ENCODE results near the gene OR2AP1.
"Not testable (repeated sequence)": the region's sequence is repeated elsewhere in the genome, so short reads cannot be mapped to it uniquely, and the experiment has no call there.

Gene OR2AP1

DNA sequence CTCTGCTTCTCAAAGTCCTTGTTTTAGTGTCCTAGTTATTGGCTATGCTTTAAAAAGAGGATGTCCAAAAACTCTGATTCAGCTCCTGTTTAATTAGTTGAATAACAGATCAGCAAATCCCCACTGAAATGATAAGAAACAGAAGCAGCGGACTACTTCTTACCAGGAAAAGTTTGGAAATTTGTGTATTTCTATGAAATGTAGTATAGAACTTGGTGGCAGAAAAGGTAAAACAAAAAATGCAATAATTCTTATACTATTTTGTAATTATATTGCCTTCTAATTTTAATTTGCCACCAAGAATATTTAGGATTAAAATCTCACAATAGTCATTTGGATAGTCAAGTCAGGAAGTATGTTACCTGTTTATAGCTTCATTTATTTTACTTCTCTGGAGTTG, at the start of gene OR2AP1:
OR2AP1 (plus strand) TSS at position 301 of the 400 bp plus-strand sequence. CDS start 1,947 bp downstream, outside the sequence.
- DNase-seq (ENCODE audit: low read depth) = no peak

DNA sequence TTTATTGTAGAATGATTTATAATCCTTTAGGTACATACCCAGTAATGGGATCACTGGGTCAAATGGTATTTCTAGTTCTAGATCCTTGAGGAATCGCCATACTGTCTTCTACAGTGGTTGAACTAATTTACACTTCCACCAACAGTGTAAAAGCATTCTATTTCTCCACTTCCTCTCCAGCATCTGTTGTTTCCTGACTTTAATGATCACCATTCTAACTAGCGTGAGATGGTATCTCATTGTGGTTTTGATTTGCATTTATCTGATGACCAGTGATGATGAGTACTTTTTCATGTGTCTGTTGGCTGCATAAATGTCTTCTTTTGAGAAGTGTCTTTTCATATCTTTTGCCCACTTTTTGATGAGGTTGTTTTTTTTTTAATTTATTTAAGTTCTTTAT, 24.0 kb upstream of the OR2AP1 start:
- not testable (repeated sequence) for DNase-seq (ENCODE audit: low read depth)

DNA sequence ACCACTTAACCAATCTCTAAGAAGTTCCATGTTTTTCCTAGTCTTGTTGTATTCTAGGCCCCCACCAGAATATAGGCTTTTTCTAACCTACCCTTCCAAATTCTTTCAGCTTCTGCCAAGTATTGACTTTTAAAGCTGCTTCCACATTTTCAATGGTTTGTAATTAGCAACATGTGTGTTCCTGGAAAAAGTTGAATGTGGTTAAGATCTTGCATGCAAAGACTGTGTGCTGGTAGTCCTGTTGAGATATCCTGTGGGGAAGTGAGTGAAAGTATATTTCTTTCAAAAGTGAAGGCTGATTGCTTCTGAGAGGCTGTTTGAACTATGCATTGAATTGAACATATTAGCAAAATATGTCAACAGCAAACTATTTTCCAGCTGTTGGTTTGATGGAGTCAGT, 23.5 kb upstream of the OR2AP1 start:
- DNase-seq (ENCODE audit: low read depth) = no peak

DNA sequence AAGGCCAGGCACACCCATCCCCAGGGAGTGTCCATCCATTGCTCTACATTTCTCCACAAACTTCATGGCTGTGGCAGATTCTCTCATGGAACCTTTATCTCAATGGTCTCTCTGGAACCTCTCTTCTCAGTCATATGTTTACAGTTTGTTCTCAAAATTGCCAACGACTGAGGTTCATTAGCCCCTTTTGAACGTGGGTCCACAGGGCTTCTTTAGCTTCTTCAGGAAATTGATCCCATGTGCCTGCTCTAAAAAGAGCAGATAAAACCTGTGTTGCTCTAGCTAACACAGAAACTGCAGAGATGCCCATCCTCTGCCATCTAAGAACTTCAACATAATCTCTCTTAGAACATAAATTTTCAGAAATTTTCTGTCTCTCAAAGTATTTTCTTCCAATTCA, 23.0 kb upstream of the OR2AP1 start, which contains the start of gene OR6C4:
OR6C4 (plus strand) TSS at position 301 of the 400 bp plus-strand sequence. CDS start 1,625 bp downstream, outside the sequence.
- no peak for DNase-seq (ENCODE audit: low read depth)

DNA sequence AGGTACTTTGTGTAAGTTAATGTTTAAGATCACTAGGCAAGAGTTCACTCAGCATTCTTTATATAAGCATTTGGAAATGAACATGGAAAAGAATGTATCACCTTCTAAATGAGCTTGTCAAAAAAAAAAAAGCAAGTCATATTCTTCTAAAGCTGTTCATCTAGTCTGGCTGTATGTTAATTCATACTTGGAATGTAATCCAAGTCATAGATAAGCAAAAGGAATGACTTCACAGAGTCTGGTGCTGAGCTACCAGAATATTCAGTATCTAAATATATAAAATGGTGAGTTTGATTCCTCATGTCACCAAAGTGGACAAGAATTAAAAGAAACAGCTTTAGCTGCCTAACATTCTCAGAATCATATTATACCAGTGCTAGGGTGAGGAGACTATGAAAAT, 18.0 kb upstream of the OR2AP1 start:
- no peak for DNase-seq (ENCODE audit: low read depth)

DNA sequence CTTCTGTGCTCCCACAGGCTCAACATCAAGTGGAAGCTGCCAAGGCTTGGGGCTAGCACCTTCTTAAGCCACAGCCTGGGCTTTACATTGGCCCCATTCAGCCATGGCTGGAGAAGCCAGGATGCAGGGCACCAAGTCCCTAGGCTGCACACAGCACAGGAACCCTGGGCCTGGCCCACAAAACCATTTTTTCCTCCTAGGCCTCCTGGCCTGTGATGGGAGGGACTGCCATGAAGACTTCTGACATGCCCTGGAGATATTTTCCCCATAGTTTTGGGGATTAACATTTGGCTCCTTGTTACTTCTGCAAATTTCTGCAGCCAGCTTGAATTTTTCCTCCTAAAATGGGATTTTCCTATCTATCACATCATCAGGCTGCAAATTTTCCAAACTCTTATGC, 2.2 kb upstream of the OR2AP1 start:
- DNase-seq (ENCODE audit: low read depth) = not testable (repeated sequence)

DNA sequence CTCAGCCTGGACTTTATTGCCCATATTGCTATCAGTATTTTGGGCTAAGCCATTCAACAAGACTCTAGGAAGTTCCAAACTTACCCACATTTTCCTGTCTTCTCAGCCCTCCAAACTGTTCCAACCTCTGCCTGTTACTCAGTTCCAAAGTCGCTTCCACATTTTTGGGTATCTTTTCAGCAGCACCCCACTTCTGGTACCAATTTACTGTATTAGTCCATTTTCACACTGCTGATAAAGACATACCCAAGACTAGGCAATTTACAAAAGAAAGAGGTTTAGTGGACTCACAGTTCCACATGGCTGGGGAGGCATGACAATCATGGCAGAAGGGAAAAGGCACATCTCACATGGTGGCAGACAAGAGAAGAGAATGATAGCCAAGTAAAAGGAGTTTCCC, 1.6 kb upstream of the OR2AP1 start:
- DNase-seq (ENCODE audit: low read depth) = not testable (repeated sequence)

DNA sequence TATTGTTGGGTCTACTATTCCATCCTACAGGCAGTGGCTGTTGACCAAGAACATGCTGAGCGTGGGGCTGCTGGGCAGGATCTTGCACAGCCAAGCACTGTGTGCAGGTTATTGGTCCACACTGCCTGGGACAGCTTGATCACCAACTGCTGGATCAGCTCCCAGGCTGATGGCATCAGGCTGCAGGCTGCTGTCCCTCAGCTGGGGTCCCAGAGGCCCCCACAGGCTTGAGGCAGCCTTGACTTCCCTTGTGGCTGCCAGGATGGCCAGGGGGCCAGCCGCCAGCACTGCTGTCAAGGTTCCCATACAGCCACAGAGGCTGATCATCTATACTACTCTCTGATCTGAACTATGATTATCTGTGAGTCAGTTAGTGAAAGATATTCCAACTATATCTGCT, 9.8 kb downstream of the OR2AP1 start:
- DNase-seq (ENCODE audit: low read depth) = no peak

DNA sequence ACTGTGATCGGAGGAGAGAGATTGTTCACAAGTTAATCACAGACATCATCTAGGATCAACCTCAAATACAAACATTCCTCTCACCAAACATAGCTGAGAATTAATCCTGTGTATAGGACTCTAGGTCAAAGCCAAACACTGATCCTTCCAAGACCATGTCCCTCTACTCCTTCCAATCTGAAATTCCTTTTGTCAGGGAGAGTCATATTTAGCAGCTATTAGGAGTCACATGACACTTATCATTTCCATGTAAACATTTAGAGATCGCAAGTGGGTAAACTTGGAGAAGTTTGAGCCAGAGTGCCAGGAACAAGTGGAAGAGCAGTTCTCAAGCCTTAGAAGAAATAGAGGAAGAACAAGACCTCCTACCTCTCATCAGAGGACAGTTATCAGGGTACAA, 13.5 kb downstream of the OR2AP1 start:
- DNase-seq (ENCODE audit: low read depth) = no peak

DNA sequence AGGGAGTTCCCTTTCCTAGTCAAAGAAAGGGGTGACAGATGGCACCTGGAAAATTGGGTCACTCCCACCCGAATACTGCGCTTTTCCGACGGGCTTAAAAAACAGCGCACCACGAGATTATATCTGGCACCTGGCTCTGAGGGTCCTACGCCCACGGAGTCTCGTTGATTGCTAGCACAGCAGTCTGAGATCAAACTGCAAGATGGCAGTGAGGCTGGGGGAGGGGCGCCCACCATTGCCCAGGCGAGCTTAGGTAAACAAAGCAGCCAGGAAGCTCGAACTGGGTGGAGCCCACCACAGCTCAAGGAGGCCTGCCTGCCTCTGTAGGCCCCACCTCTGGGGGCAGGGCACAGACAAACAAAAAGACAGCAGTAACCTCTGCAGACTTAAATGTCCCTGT, 17.9 kb downstream of the OR2AP1 start:
- not testable (repeated sequence) for DNase-seq (ENCODE audit: low read depth)

DNA sequence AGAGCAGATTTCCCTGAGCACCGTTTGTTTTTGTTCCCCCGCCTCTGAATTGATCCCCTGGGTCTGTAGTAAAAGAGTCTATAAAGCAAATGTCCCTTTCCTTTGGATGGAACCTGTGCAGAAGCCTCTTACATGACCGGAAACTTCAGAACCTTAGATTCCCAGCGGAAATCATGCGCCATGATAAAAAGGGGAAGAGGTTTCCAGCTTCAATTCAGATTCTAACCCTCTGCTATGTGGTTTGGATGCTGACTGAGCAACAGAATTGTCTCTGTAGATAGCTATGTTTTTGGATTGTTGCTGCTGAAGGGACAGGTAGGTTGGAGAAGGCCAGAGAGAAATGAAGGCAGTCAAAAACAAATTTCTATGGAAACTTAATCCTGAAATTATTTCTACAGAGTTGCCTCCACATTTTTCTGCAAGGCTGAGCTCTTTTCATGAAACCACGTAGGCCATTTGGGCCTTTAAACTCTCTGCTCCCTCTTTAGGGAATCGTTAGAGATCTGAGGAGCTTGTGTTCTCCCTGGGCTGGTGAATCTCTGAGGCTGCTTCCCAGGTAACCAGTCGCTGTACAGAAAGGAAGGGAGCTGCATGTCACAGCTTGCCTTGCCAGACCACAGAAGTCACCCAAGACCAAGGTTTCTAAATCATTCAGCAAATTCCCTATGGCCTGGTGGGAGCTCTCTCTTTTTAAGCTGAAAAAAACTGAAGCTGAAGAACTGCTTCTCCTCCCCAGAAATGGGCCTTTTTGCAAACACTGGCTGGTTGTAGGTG, 35.7 kb downstream of the OR2AP1 start:
- no peak for DNase-seq (ENCODE audit: low read depth)

DNA sequence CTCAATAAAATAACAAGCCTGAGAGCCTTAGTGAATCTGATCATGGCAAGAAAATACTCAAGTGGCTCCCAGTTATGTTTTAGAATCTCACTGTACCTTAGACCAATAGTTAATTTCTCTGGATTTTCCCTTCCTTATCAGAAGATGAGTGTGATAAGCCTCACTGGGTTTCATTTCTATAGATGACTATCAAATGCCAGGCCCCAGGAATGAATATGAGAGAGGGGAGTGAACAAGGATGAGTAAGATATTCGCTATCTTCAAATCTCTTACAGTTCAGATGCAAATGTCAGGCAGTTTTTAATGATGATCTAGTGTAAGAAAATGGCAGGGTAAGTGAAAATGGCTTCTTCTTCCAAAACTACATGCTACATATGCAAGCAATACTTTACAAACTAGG, 38.3 kb downstream of the OR2AP1 start:
- DNase-seq (ENCODE audit: low read depth) = no peak

DNA sequence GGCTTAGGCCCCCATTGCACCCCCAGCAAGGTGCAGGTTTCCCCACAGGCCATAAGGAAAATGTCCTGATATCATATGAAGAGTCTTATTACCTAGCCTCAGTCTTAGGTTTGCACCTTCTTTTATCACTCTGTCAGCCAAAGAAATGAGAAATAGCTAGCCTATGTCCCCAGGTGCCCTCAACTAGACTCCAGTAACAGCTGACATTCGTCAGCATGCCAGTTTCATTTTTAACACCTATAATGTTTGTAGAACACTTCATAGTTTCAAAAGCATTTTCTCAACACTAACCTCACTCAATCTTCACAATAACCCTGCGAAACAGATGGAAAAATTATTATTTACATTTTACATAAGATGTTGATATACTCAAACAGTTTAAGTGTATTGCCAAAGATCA, 40.4 kb downstream of the OR2AP1 start:
- DNase-seq (ENCODE audit: low read depth) = no peak

DNA sequence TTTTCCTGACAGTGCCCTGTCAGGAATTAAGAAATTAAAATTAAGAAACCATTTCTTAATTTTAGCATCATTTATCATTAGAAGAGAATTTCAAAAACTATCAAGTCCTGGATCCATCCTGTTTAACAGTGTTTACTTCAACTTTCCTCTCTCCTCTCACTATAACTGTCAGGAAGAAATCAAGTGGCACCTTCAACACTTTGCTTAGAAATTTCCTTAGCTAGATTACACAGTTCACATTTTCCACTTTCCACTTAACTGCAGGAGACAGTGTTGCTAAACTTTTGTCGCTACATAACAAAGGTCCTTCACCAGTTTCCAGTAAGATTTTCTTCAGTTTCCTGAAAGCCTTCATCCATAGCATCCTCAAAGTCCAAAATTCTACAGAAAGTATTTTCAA, 42.5 kb downstream of the OR2AP1 start:
- no peak for DNase-seq (ENCODE audit: low read depth)

DNA sequence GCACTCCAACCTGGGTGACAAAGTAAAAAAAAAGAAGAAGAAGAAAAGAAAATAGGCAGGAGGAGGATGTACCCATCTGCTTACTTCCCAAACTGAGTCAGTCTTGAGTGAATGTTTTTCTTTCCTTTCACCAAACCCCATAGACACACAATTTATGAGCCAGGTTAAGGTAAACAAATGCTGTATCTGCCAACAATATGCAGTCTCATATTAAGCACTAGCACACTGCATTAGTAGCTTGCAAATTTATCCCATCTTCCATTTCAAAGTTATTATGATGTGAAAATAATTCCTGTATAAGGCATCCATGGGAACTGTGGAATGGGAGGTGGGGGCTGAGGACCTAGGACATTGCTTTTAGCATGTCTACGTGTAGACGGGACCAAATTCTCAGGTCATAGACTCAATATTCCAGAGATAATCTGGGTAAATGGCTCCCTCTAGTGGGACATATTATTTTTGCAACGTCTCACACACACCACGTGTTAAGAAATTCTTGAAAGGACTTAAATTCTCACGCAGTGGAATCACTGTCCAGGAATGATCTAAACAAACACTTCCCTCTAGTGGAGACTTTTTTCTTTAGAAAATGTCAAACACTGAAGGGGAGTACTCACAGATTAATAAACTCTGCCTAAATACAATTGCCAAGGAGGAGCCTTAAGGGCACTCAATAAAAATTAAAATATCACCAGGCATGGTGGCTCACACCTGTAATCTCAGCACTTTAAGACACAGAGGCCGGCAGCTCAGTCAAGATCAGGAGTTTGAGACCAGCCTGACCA, 47.3 kb downstream of the OR2AP1 start:
- peak; percentile 4 for DNase-seq (ENCODE audit: low read depth)

DNA sequence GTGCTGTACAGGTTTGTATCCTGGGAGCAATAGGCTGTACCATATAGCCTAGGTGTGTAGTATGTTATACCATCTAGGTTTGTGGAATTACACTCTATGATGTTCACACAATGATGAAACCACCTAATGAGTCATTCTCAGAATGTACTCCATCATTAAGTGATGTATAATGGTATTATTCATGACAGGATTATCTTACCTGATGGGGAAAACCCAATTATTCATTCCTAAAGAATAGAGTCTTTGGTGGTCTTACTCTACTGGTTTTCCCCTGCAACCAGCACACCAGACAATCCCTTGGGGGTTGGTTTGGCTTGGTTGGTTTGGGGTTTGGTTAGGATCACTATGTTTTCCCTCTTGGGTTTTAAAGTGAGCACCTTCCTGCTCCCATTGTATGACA, 51.8 kb downstream of the OR2AP1 start:
- DNase-seq (ENCODE audit: low read depth) = no peak
